ENCODE results near the gene INTS3.

DNA sequence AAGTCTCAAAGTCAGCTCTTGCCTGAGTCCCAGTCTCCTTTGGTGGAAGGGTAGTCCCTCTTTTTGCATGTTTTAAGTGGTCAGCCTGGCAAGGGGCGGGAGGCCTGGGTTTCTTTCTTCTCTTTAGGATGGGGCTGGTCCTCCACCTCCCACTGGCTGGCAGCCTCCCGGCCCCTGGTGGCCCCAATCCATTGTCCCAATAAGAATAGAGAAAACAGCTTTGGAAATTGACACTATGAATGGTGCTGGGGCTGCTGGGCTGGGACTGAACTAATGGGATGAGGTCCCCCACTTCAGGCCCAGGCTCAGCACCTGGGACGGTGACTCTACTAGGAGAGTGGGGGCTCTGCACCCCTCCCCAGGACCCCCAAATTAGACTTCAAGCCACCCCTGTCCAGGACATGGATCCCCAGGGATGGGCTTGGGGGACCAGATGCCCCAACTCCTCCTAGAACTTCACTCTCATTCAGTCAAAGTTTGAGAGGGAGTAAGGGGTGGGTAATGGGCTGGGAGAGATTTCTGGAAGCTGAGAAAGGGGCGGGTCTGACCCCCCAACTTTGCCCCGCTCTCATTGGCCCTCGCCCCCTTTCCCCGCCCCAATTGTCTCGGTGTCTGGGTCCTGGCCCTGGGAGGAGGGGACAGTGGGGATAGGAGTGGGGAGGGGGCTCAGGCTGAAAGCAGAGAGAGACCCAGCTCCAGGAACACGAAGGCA, 65.6 kb downstream of the INTS3 start:
- TF ChIP-seq CTCF (IDR thresholded peaks at IDR 0.05) (no peak), POLR2A (IDR thresholded peaks at IDR 0.05) (no peak)
